ENCODE data around the gene GPX6.

DNA sequence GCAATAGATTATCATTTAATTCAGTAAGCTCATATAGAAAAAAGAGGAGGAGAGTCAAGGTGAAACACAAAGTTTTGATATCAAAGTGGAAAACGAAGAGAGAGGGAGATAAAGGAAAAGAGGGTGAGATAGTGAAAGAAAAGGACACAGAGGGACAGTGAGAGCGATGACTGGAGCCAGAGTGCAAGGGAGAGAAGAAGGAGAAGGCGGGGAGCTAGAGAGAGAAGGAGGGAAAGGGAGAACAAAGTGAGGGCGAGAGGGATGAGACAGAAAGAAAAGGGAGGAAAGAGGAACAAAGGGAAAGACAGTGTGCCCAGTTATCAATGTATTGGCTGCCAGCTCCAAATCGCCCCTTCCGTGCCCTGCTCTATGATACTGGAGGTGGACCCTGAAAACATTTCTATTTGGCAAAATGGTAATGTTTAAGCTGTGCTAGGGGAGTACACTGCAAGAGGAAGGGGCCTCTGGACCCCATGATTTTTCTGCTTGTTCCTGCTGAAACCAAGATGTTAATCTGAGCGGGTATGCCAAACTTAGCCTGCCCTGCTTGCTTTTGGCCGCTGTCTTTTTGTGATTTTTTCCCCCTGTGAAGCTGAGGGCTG lies 37.9 kb upstream of the GPX6 start:
- TF ChIP-seq, protein P1, sequence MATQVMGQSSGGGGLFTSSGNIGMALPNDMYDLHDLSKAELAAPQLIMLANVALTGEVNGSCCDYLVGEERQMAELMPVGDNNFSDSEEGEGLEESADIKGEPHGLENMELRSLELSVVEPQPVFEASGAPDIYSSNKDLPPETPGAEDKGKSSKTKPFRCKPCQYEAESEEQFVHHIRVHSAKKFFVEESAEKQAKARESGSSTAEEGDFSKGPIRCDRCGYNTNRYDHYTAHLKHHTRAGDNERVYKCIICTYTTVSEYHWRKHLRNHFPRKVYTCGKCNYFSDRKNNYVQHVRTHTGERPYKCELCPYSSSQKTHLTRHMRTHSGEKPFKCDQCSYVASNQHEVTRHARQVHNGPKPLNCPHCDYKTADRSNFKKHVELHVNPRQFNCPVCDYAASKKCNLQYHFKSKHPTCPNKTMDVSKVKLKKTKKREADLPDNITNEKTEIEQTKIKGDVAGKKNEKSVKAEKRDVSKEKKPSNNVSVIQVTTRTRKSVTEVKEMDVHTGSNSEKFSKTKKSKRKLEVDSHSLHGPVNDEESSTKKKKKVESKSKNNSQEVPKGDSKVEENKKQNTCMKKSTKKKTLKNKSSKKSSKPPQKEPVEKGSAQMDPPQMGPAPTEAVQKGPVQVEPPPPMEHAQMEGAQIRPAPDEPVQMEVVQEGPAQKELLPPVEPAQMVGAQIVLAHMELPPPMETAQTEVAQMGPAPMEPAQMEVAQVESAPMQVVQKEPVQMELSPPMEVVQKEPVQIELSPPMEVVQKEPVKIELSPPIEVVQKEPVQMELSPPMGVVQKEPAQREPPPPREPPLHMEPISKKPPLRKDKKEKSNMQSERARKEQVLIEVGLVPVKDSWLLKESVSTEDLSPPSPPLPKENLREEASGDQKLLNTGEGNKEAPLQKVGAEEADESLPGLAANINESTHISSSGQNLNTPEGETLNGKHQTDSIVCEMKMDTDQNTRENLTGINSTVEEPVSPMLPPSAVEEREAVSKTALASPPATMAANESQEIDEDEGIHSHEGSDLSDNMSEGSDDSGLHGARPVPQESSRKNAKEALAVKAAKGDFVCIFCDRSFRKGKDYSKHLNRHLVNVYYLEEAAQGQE (IDR thresholded peaks at IDR 0.05; ENCODE audit: low read depth), result no peak
- TF ChIP-seq, protein P2, sequence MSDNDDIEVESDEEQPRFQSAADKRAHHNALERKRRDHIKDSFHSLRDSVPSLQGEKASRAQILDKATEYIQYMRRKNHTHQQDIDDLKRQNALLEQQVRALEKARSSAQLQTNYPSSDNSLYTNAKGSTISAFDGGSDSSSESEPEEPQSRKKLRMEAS (IDR thresholded peaks at IDR 0.05), result no peak
- no peak for TF ChIP-seq TAF1 (IDR thresholded peaks at IDR 0.05; ENCODE audit: low read depth)
- no peak for TF ChIP-seq TEAD4 (IDR thresholded peaks at IDR 0.05)
- no peak for TF ChIP-seq NFIC (IDR thresholded peaks at IDR 0.05)

All from Ishikawa (cell line).